HG03175 (cell line): Measurements from ENCODE around the gene PLCB4.

Experiments
- ATAC-seq: cut with Tn5 transposase; IDR thresholded peaks from one replicate; pipeline ENCODE4 v1.9.1; 2021; ENCODE audit warnings: mild to moderate bottlenecking, moderate library complexity; ENCODE audit not compliant: unreplicated experiment

The PLCB4 gene

DNA sequence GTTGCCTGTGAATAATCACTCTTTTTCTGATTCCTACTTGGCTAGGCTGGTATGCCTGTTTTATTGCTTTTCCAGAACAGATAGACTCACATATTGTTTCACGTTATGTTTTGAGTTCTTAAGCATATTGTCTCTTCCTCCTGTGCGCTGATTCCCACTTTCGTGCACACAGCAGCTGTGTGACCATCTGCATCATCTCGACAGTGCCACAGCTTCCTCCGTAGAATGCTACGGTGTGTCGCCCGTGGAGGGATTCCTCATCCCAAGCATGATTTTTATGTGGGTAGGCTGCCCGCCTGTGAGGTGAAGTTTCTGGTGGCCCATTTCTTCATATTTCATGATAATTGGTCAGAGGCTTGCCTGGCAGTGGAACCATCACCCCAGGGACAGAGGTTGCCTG, 31.8 kb downstream of the PLCB4 start:
- ATAC-seq: no peak

- ATAC-seq: no peak
These were observed 33.6 kb downstream of the PLCB4 start for GRCh38 chr20:9102456-9102855.

DNA sequence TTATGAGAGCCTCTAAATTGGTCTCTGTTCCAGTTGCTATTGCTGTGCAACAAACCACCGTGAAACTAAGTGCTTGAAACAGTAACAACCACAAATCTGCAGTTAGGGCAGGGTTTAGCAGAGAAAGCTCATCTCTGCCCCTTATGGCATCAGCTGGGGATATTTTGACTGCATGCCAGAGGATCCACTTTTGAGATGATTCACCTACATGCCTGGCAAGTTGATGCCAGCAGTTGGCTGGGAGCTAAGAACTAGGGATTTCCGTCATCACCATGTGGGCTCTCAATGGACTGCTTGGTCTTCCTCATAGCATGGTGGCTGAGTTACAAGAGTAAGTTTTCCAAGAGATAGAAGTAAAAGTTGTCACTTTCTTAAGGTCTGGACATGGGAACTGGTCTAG, 35.1 kb downstream of the PLCB4 start:
- ATAC-seq: no peak

GRCh38 chr20:9108260-9108659, 39.4 kb downstream of the PLCB4 start:
- ATAC-seq: no peak

GRCh38 chr20:9109566-9109965, 40.7 kb downstream of the PLCB4 start:
- no peak for ATAC-seq

DNA sequence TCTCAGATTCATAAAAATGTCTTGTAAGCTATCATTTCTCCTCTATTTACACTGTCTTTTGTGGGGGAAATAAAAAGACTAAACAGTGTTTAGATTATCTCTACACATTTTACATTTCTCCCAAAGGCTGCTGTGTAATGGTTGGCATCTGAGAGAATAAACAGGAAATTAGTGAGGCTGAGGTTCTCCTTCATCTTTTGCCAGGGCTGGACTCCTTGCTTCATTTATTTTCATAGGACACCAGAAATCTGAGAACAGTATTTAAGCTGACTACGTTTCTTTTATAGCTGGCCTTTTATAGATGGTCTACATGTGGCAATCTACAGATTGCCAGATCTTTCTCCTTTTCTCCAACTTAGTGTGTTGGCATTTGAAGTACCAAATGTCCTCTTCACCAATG, 41.5 kb downstream of the PLCB4 start:
- ATAC-seq: no peak

- ATAC-seq: no peak
These were observed 42.1 kb downstream of the PLCB4 start for GRCh38 chr20:9110916-9111432.

GRCh38 chr20:9112541-9113515, 43.9 kb downstream of the PLCB4 start:
- ATAC-seq: no peak

- ATAC-seq: no peak
These were observed 45.8 kb downstream of the PLCB4 start for GRCh38 chr20:9114709-9115108.

GRCh38 chr20:9117548-9117947, 48.7 kb downstream of the PLCB4 start:
- no peak for ATAC-seq

DNA sequence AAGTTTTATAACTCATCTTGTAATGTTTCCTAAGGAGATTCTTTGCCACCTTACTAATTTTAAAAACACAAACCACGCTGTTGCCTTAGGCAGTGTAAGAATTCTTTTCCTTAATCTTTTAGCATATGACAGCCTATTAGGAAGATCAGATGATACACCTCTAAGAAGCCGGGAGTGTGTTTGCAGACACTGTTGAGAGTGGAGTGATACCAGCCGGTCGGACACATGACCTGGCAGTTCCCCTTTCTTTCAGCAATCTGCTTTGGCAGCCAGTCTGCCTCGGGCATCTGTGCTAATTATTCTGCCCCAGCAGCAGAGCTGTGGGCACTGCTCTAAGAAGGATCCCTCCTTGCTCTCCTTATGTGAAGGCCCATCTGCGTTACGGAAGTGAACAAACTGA, 50.9 kb downstream of the PLCB4 start:
- no peak for ATAC-seq

DNA sequence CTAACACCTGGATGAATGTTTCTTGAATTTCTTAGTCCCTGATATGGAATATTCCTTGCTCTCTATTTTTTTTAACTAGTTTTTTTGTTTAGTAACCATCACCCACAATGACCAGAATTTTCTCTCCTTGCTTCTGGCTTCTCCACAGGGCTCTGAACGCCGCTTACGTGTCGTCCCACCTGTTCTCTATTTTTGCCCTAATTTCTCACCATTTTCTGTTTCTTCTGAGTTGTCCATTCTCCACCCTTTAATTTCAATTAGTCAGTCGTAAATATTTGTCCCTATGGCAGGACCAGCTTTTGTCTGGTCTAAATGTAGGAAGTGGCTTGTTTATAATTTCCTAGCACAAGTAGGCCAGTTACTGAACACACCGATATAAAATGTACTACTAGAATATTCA, 52.3 kb downstream of the PLCB4 start:
- no peak for ATAC-seq

GRCh38 chr20:9122571-9122970, 53.7 kb downstream of the PLCB4 start:
- ATAC-seq: no peak

DNA sequence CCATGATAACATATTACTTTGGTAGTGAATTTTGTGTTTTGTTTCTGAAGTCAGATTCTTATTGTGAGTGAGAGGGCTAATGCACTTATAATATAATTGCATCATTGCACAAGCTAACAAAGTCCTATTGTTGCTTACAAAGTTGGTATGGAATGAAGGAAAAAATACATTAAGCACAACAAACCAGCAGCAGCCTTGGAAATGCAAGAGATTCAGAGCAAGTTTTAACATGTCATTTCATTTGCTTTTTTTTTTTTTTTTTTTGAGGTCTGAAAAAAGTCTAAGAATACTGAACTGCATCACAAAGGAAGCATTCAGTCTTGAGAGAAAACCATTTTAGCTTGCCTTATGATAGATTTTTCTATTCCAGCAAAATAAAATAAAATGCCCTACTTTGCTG, 57.6 kb downstream of the PLCB4 start:
- no peak for ATAC-seq

DNA sequence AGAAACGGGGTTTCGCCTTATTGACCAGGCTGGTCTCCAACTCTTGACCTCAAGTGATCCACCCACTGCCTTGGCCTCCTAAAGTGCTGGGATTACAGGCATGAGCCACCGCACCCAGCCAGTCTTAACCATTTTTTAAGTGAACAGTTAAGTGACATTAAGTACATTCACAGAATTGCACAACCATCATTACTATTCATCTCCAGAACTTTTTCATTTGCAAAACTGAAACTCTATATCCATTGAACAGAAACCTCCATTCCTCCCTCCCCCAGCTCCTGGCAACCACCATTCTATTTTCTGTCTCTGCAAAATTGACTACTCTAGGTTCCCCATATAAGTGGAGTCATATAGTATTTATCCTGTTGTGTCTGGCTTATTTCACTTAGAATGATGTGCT, 59.7 kb downstream of the PLCB4 start:
- no peak for ATAC-seq

- no peak for ATAC-seq
These were observed 60.9 kb downstream of the PLCB4 start for GRCh38 chr20:9129756-9130155.

GRCh38 chr20:9130521-9130920, 61.6 kb downstream of the PLCB4 start:
- no peak for ATAC-seq

GRCh38 chr20:9131841-9132240, 63.0 kb downstream of the PLCB4 start:
- no peak for ATAC-seq

DNA sequence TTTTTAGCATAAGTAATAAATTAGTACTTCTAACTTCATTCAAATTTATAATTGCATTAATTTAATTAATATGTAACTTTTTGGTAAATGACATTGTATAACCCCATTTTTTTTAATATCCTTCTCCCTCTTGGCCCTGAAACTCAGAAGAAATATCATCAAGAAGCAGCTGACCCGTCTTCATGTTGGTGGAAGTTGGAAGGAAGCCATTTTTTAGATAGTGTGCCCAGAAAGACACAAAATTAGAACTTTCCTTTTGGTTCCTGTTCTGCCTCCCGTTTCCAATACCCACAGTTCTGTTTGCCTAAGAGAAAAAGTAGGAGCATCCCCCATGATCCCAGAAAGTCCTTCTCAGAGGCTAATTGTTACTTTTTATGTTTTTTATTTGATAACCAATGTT, 65.5 kb downstream of the PLCB4 start:
- no peak for ATAC-seq

DNA sequence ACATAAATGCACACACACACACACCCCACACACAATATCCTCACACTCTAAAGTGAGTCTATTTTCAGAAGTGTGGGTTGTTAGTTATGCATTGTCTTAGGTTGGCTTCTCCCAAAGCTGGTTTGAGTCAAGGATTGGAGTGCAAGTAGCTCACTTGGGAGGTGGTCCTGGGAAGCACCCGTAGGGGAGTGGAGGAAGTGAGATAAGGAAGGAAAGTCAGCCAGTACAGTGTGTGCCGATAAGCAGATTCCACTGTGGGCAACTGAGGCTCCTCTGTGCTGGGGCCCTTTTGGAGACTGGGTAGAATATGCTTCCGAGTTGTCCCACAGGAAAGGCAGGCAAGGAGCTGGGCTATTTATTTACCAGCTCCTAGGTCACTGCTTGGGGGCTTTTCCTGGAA, 67.2 kb downstream of the PLCB4 start:
- no peak for ATAC-seq

DNA sequence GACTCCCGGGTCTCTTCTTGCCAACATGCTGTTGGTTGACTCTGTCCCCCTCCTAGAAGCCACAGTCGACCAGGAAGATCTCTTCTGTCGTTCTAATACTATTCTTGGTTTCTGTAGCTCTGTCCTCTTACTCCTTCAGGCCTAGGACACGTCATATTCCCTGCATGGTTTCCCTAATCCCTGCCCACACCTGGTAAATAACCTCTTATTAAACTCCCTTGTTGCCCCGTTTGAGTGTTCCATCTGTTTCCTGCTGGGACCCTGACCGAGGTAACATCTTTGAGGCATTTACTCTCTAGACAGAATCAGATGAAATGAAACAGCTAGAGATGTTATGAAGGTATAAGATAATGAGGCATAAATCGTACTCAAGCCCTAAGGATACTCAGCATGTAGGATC, 68.1 kb downstream of the PLCB4 start:
- ATAC-seq: no peak

- ATAC-seq: no peak
These were observed 70.4 kb downstream of the PLCB4 start for GRCh38 chr20:9139106-9139833.
